ENCODE results near the gene ZNF691.

DNA sequence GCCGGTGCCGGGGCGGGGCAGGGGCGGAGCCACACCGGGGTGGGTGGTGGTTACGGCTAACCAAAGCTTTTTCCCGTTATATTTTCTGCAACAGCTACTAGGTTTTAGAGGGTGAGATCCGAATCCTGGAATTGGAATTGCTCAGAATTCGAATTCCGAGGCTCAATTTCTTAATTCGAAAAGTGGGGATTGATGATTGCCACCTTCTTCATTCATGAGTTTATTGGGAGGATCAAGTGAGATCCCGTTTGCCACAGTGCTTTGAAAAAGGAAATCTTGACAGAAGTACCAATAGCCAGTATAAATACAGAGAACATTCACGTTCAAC is 29.0 kb upstream of the ZNF691 start:
- TF ChIP-seq, protein P1, sequence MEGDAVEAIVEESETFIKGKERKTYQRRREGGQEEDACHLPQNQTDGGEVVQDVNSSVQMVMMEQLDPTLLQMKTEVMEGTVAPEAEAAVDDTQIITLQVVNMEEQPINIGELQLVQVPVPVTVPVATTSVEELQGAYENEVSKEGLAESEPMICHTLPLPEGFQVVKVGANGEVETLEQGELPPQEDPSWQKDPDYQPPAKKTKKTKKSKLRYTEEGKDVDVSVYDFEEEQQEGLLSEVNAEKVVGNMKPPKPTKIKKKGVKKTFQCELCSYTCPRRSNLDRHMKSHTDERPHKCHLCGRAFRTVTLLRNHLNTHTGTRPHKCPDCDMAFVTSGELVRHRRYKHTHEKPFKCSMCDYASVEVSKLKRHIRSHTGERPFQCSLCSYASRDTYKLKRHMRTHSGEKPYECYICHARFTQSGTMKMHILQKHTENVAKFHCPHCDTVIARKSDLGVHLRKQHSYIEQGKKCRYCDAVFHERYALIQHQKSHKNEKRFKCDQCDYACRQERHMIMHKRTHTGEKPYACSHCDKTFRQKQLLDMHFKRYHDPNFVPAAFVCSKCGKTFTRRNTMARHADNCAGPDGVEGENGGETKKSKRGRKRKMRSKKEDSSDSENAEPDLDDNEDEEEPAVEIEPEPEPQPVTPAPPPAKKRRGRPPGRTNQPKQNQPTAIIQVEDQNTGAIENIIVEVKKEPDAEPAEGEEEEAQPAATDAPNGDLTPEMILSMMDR (IDR thresholded peaks at IDR 0.05): no peak
- no peak for TF ChIP-seq POLR2A (IDR thresholded peaks at IDR 0.05)

Data from lower leg skin (tissue), 3 donors.